Breast epithelium (tissue), 4 donors: Measurements from ENCODE around the gene ARHGEF19. TPM values are rescaled to one million over a fixed set of nuclear protein-coding genes. Genes with fewer than 3 reads are reported as not detected.

Experiments used
- DNase-seq, 2 donors: peaks; one replicate each; pipeline ENCODE4 v3.0.0-alpha.2; 2019; ENCODE audit warnings: low spot score in 2 of 2
- H3K27ac ChIP-seq, 2 donors: fragments of 200-600 bp; sonication (generic) in 1 of 2; one replicate each; pipeline ENCODE4 v1.5.1; 2016 to 2019; ENCODE audit warnings: mild to moderate bottlenecking in 1 of 2
- H3K27me3 ChIP-seq, 2 donors: fragments of 200-600 bp; sonication (generic) in 1 of 2; one replicate each; pipeline versions ENCODE4 v1.5.1 to v1.6.0; 2017 to 2019; ENCODE audit warnings: control low read depth in 1 of 2, mild to moderate bottlenecking in 1 of 2
- H3K36me3 ChIP-seq: fragments of 200-600 bp; one replicate; pipeline ENCODE4 v1.5.1; 2019
- H3K4me1 ChIP-seq, 2 donors: fragments of 200-600 bp; sonication (generic); one replicate each; pipeline ENCODE4 v1.5.1; 2016 to 2019; ENCODE audit warnings: control low read depth in 1 of 2
- H3K4me3 ChIP-seq, 3 donors: fragments of 200-600 bp; sonication (generic); 1 replicate in 2 of 3; 2 replicates in 1 of 3; pipeline ENCODE4 v1.5.1; 2016 to 2019; ENCODE audit warnings: mild to moderate bottlenecking in 3 of 3, moderate library complexity in 2 of 3
- H3K9me3 ChIP-seq, 2 donors: fragments of 200-600 bp; sonication (generic) in 1 of 2; one replicate each; pipeline ENCODE4 v1.5.1; 2016 to 2019; ENCODE audit warnings: control low read depth in 1 of 2
- POLR2A ChIP-seq: fragments of 450-650 bp; IDR thresholded peaks from one replicate; pipeline ENCODE4 v1.6.1; 2016; ENCODE audit warnings: antibody characterized with exemption, mild to moderate bottlenecking, moderate library complexity
- POLR2AphosphoS5 ChIP-seq, 3 donors: sonication (generic); formaldehyde crosslinking; IDR thresholded peaks; one replicate each; pipeline ENCODE4 v1.6.1; 2017; ENCODE audit warnings: antibody characterized with exemption in 3 of 3
- intact Hi-C: fragments of 100-400 bp; cut with DNase I; formaldehyde crosslinking; loops from one replicate; pipeline ENCODE4 v1.15.1; 2023; ENCODE audit warnings: low total_unique reads
- total RNA-seq, 3 donors: library from RNA; depleted of rRNA; stranded (reverse); fragments of >200 nt; gene quantifications; one replicate each; pipeline ENCODE4 v1.1.0, GENCODE V29; 2016
- TF ChIP-seq, protein P1 (sequence below), 3 donors: fragments of 450-650 bp; IDR thresholded peaks; one replicate each; pipeline ENCODE4 v1.5.1; 2016 to 2017; ENCODE audit warnings: antibody characterized with exemption in 3 of 3, mild to moderate bottlenecking in 3 of 3, moderate library complexity in 3 of 3

The ARHGEF19 gene
- total RNA-seq, 3 donors from 2014 or later = 7.5 to 18.0 (median 12.9) TPM

DNA sequence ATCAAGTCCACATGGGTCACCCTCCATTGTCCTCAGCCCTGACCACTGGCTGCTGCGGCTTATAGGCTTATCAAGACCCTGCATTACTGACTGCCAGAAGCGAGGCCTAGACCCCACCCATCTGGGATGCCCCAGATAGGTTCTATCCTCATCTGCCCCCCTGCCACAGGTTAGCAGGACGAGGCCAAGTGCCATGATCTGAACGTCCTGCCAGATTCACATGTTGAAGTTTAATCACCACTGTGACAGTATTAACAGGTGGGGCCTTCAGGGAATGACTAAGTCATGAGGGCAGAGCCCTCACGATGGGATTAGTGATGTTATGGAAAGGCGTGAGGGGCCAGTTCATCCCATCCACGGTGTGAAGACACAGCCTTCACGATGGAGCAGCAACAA, 30.8 kb upstream of the ARHGEF19 start:
- H3K9me3 ChIP-seq = no peaks in the 10 kb centered on the region
- intact Hi-C loops = no loop called here
- H3K4me3 ChIP-seq = no peak overlapping the region
- H3K36me3 ChIP-seq = no peaks in the 10 kb centered on the region
- H3K27me3 ChIP-seq = no peaks in the 10 kb centered on the region
- no peak overlapping the region for H3K27ac ChIP-seq
- TF ChIP-seq POLR2A = no peak
- no peak for TF ChIP-seq POLR2AphosphoS5 (IDR thresholded peaks at IDR 0.05)
- DNase-seq = no peak
- H3K4me1 ChIP-seq = peaks cover 5 to 8% of the 10 kb centered on the region in 2 donors

DNA sequence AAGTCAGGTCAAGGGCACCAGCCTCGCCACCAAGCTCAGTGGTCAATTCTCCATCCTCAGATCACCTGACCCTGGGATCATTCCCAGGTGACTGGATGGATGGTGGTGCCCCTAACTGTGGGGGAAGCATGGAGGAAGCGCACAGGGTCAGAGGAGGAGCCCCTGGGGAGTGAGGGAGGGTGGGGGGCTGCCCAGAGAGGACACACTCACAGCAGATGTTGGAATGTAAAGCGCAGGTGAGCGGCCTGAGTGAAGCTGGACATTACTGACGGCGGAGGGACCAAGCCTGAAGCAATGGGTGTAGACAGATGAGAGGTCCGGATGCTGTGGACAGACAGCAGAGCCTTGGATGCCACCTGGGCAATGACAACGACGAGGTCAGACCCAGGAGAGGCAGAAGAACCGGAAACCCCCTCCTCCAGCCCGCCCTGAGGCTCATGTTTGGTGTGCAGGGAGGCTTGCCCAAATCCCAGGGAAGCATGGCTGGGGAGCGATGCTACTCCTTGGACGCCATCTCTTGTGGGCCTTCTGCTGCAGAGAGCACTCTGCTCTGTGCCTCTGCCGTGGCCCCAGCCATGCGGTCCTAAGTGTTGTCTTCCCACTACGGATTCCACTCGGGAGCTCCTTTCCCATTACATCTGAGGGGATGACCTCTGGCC, 30.2 kb upstream of the ARHGEF19 start:
- Histone ChIP-seq H3K36me3 (no peaks in the 10 kb centered on the region), H3K27me3 (no peaks in the 10 kb centered on the region), H3K4me3 (no peak overlapping the region), H3K27ac (no peak overlapping the region), H3K9me3 (no peaks in the 10 kb centered on the region), H3K4me1 (peaks cover 0 to 4% of the 10 kb centered on the region in 2 donors)
- no peak for DNase-seq
- TF ChIP-seq POLR2A (no peak), POLR2AphosphoS5 (IDR thresholded peaks at IDR 0.05) (no peak)
- TF ChIP-seq, protein P1, sequence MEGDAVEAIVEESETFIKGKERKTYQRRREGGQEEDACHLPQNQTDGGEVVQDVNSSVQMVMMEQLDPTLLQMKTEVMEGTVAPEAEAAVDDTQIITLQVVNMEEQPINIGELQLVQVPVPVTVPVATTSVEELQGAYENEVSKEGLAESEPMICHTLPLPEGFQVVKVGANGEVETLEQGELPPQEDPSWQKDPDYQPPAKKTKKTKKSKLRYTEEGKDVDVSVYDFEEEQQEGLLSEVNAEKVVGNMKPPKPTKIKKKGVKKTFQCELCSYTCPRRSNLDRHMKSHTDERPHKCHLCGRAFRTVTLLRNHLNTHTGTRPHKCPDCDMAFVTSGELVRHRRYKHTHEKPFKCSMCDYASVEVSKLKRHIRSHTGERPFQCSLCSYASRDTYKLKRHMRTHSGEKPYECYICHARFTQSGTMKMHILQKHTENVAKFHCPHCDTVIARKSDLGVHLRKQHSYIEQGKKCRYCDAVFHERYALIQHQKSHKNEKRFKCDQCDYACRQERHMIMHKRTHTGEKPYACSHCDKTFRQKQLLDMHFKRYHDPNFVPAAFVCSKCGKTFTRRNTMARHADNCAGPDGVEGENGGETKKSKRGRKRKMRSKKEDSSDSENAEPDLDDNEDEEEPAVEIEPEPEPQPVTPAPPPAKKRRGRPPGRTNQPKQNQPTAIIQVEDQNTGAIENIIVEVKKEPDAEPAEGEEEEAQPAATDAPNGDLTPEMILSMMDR (IDR thresholded peaks at IDR 0.05) = no peak
- intact Hi-C loops = no loop called here

DNA sequence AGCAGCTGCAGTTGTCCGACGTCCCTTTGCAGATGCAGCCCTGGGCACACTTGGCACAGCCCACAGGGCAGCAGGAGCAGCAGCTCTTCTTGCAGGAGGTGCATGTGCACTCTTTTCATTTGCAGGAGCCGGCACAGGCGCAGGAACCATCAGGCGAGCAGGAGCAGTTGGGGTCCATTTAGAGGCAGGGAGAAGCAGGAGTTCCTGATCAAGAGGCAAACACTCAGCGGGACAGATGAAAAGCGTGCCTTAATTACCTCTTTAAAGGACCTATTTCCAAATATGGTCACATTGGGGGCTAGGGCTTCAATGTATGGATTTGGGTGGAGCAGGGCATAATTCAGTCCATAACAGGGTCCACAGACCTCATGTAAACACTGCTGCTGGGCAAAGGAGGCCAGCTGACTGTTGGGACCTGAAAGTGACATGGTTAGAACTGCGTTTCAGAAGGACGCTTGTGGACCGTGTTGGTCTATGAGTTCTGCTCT, 28.8 kb upstream of the ARHGEF19 start:
- TF ChIP-seq, protein P1 (IDR thresholded peaks at IDR 0.05) = no peak
- TF ChIP-seq POLR2A (no peak), POLR2AphosphoS5 (IDR thresholded peaks at IDR 0.05) (no peak)
- Histone ChIP-seq H3K36me3 (no peaks in the 10 kb centered on the region), H3K27ac (no peak overlapping the region), H3K4me3 (no peak overlapping the region), H3K9me3 (no peaks in the 10 kb centered on the region), H3K4me1 (peaks cover 2 to 5% of the 10 kb centered on the region in 2 donors), H3K27me3 (no peaks in the 10 kb centered on the region)
- intact Hi-C loops = no loop called here
- DNase-seq = no peak

DNA sequence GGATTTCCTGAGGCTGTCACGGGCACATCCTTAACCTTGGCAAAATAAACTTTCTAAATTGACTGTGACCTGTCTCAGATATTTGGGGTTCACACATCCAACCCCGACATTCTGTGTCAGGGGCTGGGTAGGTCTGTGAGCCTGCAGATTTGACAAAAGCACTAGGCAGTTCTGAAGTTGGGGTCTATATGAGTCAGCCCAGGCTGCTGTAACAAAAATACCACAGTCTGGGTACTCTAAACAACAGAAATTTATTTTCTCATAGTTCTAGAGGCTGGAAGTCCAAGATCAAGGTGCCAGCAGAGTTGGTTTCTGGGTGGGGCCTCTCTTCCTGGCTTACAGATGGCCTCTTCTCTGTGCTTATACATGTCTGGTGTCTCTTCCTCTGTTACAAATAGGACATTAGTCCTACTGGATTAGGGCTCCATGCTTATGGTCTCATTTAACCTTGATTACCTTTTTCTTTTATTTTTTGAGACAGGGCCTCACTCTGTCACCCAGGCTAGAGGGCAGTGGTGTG, 27.6 kb upstream of the ARHGEF19 start:
- TF ChIP-seq, protein P1 (IDR thresholded peaks at IDR 0.05) = no peak
- TF ChIP-seq POLR2AphosphoS5 (IDR thresholded peaks at IDR 0.05) = no peak
- no peak for TF ChIP-seq POLR2A
- Histone ChIP-seq H3K36me3 (no peaks in the 10 kb centered on the region), H3K27me3 (no peaks in the 10 kb centered on the region), H3K4me1 (peaks cover 4 to 5% of the 10 kb centered on the region in 2 donors), H3K27ac (no peak overlapping the region), H3K4me3 (no peak overlapping the region), H3K9me3 (no peaks in the 10 kb centered on the region)
- no peak for DNase-seq
- intact Hi-C loops = no loop called here

DNA sequence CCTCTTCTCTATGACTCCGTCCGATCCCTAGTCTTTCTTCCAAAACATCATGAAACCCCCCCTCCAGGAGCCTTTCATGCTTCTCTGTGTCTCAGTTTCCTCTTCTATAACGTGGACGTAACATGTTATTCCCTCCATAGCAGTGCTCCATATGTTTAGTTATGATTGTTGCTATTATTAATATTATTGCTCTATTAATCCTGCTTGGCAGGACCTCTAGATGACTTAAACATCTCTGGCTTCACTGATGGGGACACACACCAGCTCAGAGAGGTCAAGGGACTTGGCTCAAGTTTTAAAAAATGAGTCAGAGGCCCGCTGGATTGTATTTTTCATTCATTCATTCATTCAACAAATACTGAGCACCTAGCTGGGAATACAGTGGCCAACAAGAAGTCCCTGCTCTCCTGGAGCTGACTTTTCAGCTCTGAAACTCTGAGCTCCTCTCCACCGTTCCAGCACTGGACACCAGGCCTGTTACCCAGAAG, 24.9 kb upstream of the ARHGEF19 start:
- no peak for TF ChIP-seq POLR2AphosphoS5 (IDR thresholded peaks at IDR 0.05)

More for the DNA sequence above, 24.9 kb upstream of the ARHGEF19 start:
- Histone ChIP-seq H3K4me3 (peak overlapping the region; percentile 49 to 79 (median 75)), H3K27me3 (no peaks in the 10 kb centered on the region), H3K9me3 (no peaks in the 10 kb centered on the region), H3K36me3 (no peaks in the 10 kb centered on the region), H3K27ac (peak overlapping the region; percentile 96 to 97), H3K4me1 (peaks cover 4 to 5% of the 10 kb centered on the region in 2 donors)
- DNase-seq = no peak
- intact Hi-C loops = no loop called here
